GM19351 (cell line): Measurements from ENCODE around the gene KLHL22.
"Not testable (repeated sequence)": the region's sequence is repeated elsewhere in the genome, so short reads cannot be mapped to it uniquely, and the experiment has no call there.

Experiments used
- ATAC-seq: cut with Tn5 transposase; IDR thresholded peaks from one replicate; pipeline ENCODE4 v1.9.1; 2021; ENCODE audit warnings: mild to moderate bottlenecking, moderate library complexity; ENCODE audit not compliant: unreplicated experiment

Gene KLHL22

DNA sequence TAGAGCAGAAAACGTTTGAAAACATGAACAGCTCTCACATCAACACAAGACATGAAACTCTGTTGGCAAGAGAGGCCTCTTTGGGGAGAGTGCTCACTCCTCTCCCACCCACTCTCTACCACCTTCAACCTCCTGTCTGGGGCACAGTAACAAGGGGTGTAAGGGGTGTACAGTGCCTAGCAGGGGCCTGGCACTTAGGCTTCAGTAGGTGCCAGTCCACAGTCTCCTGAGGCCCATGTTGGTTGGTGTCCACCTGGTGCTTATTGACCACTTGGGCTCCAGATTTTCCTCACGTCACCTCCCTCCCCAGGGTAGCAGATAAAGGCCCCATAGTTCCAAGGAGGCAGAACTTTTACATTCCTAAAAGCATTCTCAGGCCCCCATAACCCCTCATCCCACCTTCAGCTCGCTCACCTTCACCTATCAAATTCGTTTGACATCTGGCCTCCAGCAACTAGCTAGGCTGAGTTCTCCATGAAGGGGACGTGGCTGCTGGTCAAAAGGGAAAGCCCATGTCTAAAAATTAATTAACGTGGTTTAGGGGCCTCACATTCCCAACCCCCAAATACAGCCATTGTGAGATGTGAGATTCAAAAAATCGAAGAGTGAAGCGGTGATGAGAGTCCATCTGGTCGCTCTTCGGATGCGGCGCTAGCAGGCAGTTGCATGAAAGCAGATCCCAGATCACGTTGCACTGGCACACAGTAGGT, 11.1 kb upstream of the KLHL22 start:
- no peak for ATAC-seq

DNA sequence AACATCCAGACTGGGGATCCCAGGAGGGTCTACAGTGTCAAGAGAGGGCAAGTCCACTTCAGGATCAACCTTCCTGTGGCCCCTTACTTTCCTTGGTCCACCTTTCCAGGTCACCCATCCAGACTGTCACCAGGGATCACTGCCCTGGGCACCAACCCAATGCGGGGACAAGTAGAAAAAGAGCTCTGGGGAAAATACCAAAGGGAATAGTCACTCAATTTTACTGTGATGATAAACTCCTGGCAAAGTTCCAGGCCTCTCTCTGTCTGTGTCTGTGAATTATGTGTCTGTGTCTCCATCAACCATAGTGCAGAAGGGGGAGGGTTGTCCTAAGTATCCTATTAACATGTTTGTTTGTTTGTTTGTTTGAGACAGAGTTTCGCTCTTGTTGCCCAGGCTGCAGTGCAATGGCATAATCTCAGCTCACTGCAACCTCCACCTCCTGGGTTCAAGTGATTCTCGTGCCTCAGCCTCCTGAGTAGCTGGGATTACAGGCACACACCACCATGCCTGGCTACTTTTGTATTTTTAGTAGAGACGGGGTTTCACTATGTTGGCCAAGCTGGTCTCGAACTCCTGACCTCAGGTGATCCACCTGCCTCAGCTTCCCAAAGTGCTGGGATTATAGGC, 8.8 kb upstream of the KLHL22 start:
- ATAC-seq = not testable (repeated sequence)

DNA sequence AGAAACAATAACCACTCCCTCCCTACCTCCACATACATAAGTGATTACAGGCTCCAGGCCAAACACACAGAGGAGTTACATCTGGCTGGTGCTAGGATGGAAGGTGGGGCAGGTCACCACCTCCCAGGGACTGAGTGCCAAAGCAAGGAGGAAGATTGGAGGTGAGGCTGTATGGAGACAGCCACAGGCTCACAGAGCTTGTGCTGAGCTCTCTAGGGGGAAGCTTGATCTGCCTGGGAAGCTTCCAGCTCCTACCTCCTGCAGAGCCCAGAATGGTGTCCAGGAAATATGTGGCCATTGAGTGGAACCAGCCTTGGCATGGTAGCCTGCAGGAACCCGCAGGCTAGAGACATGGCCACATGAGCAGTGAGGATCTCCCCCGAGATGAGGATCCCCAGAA, 8.2 kb upstream of the KLHL22 start:
- no peak for ATAC-seq

DNA sequence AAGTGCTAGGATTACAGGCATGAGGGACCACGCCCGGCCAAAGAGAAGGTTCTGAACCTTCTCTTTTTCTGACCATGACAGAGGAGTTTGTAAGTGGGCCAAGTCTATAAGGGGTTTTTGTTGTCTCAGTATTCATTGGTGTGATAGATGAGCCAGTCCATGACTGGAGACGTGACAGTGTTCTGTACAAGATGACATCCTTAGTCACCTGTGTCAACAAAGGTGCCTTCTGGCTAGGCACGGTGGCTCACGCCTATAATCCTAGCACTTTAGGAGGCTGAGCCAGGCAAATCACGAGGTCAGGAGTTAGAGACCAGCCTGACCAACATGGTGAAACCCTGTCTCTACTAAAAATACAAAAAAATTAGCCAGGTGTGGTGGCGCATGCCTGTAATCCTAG, 4.2 kb upstream of the KLHL22 start:
- no peak for ATAC-seq

- ATAC-seq = no peak
Measured at GRCh38 chr22:20498913-20499312, 3.3 kb upstream of the KLHL22 start.

- no peak for ATAC-seq
Measured at GRCh38 chr22:20497426-20497825, 1.8 kb upstream of the KLHL22 start.

DNA sequence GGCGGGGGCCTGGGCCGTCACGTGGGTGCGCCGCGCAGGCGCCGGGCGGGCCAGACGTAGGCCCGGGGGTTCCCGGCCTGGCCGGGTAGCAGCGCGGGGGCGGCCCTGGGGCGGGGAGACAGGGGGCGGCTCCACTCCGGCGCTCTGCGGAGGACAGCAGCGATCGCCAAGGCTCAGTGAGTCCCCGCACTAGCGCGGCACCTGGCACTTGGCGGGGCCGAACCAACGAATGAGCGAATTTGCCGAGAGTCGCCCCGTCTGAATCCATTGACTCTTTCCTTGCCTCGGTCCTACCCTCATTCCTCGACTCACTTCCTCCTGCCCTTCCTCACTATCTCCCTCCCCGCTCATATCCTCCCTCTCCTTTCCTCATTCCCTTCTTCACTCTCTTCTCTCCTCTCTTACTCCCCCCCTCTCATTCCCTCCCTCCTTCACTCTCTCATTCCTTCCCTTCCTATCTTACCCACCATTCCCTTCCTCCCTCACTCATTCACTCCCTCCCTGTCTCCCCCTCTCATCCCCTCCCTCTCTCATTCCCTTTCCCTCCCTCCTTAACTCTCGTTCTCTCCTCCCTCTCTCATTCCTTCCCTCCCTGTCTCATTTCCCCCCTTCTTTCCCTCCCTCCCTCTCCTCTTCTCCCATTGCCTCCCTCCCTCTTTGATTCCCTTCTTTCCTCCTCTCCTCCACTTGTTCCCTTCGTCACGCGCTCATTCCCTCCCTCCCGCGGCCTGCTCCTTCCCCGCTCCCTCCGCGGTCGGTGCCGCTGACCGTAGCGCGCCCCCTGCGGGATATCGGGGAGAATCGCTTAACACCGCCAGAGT, 476 bp upstream of the KLHL22 start:
- ATAC-seq = peak; percentile 84

DNA sequence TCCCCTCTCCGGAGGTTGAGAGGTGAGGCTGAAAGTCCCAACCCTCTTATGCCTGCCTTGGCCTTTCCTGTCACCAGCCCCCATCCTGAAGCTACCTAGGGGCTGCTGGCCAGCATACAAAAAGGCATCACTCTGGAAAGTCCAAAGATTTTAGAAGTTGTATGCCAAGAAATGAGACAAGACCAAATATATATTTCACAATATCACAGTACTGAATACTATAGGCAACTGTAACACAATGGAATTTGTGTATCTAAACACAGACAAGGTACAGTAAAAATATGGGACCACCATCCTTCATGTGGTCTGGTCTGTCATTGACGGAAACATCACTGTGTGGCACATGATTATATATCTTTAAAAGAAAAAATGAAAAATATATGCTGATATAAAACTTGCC, 4.2 kb downstream of the KLHL22 start:
- ATAC-seq = no peak

GRCh38 chr22:20490941-20491307, 4.7 kb downstream of the KLHL22 start:
- ATAC-seq = no peak

- ATAC-seq = no peak
Measured at GRCh38 chr22:20490183-20490940, 5.2 kb downstream of the KLHL22 start.

DNA sequence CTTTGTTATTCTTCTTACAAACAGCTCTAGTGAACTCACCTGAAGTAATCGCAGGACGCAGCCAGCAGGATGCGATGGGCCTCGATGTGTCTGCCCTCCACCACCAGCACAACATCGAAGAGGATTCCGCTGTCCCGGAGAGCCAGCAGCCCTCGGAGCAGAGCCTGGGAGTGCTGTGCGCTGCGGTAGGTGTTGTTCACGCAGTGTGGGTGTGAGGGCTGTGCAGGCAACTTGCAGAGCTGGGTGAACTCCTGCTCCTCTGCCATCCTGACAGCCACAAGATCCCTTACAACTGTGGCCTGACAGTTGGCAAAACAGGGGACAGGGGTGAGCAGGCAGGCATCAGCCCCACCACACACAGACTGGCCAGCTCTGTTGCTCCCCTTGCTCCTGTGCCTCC, 6.6 kb downstream of the KLHL22 start:
- no peak for ATAC-seq

DNA sequence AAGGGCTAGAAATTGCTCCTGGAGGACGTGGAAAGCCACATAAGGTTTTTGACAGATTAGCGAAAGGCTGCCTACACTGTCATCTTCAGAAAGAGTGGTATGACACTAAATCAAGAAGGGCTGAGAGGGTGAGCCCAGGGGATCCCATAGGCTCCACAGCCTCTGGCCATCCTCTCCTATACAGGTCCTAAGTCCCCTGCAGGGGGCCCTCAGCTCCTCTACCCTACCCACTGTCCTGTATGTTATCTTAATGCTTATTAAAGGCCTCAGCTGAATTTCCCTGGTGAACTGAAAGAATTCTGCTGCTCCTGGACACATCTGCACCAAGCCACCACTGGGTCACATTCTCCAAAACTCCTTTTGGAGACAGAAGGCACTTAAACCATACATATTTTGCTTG, 7.9 kb downstream of the KLHL22 start:
- ATAC-seq = no peak

DNA sequence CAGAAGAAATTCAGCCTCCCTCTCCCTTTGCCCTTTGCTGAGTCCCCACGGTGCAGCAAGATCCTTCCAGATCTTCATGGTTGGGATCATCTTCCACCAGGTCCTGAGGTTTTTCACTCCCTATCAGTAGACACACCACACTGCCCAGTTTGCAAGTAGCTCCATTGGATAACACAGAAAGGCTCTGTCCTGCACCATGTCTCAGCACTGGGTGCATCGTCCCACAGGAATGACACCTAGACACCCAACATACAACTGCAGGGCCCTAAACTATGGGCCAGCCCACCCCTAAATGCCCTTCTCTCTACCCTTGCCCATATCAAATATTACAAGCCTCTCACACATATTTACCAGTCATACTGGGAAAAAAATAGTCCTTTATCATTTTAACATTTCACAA, 9.4 kb downstream of the KLHL22 start:
- no peak for ATAC-seq

DNA sequence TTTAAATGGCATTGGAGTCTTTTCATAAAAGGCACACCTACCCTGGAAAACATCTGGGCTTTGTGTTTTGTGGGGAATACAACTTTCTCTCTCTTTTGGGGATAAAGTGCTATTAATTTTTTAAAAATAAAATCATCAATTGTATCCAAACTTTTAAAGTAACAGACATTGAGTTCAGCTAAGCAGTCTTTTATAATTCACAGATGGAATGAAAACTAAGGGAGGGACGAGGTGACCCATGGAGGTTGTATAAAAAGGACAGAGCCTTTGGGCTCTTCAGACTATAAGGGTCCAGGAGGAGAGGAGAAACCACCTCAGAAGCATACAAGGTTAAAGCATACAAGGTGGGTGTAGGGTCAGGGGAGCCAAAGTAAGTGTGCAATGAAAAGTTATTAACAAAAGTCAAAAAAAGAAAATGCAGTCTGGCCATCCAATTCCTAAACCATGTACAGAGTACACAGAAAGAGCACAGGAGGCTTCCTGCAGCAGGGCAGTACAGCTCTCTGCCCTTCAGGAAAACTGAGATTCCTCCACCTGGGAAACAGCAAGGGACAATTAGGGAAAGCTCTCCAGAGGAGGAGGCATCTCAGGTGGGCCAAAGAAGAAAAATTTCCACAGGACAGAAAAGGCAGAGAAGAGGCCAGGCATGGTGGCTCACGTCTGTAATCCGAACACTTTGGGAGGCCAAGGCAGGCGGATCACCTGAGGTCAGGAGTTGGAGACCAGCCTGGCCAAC, 10.5 kb downstream of the KLHL22 start:
- no peak for ATAC-seq

- ATAC-seq = no peak
Measured at GRCh38 chr22:20483771-20484170, 11.8 kb downstream of the KLHL22 start.

DNA sequence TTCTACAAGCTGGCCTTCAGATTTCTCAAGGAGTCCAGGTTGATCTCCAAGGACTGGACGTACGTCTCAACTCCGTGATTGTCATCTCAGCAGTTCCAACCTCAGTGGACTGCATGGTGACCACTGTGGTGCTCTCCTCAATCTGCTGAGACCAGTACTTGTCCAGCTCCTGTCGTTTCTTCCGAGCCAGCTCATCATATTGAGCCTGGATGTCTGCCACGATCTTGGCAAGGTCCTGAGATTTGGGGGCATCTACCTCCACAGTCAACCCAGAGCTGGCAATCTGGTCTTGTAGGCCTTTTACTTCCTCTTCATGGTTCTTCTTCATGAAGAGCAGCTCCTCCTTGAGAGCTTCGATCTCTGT, 12.5 kb downstream of the KLHL22 start:
- ATAC-seq = not testable (repeated sequence)

DNA sequence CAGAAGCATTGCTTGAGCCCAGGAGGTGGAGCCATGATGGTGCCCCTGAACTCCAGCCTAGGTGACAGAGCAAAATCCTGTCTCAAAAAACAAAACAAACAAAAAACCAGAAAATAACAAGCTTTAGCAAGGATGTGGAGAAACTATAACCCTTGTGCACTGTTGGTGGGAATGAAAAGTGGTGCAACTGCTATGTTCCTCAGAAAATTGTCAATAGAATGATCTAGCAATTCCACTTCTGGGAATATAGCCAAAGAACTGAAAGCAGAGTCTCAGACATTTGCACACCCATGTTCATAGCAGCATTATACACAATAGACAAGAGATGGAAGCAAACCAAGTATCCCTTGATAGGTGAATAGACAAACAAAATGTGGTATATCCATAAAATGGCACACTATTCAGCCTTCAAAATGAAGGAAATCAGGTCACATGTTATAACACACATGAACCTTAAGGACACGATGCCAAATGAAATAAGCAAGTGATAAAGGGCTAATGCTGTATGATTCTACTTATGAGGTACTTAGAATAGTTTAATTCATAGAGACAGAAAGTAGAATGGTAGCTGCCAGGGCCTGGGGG, 15.9 kb downstream of the KLHL22 start:
- ATAC-seq = no peak

DNA sequence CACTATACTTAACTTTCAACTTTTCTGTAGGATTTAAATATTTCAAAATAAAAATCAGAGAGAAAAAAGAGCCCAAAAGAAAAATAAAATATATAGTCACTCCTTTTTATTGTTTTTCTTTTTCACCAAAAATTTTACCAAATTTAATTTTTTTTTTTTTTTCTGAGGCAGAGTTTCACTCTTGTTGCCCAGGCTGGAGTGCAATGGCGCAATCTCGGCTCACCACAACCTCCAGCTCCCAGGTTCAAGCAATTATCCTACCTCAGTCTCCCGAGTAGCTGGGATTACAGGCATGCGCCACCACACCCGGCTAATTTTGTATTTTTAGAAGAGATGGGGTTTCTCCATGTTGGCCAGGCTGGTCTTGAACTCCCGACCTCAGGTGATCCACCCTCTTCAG, 17.5 kb downstream of the KLHL22 start:
- not testable (repeated sequence) for ATAC-seq

DNA sequence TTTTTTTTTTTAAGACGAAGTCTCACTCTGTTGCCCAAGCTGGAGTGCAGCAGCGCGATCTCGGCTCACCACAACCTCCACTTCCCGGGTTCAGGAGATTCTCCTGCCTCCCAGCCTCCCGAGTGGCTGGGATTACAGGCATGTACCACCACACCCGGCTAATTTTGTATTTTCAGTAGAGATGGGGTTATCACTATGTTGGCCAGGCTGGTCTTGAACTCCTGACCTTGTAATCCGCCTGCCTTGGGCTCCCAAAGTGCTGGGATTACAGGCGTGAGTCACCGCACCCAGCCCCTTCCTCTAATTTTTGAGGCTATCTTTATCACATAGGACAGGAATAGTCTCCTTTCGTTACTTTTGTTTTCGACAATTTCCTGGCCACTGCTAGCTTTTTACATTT, 20.0 kb downstream of the KLHL22 start:
- ATAC-seq = not testable (repeated sequence)

GRCh38 chr22:20475115-20475436, 20.5 kb downstream of the KLHL22 start:
- no peak for ATAC-seq
